Measurements from ENCODE around the gene HRC.

DNA sequence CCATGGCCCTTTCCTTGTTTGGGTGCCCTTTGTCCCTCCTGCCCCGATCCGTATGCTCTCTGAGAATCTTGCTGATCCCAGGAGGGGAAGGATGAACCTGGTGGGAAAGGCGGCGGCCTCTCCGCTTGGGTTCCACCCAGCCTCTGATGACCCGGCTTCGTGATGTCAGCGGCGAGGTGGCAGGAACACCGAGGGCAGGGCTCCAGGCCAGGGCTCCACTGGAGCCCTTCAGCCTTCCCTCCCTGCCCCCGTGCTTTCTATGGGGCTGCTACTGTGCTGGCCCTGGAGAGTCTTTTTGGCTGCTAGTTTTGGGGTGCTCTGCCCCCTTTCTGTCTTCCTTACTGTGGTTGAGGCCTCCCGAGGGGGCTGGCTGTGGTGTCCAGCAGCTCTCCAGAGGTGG, 52.9 kb downstream of the HRC start:
- TF ChIP-seq, protein P1, sequence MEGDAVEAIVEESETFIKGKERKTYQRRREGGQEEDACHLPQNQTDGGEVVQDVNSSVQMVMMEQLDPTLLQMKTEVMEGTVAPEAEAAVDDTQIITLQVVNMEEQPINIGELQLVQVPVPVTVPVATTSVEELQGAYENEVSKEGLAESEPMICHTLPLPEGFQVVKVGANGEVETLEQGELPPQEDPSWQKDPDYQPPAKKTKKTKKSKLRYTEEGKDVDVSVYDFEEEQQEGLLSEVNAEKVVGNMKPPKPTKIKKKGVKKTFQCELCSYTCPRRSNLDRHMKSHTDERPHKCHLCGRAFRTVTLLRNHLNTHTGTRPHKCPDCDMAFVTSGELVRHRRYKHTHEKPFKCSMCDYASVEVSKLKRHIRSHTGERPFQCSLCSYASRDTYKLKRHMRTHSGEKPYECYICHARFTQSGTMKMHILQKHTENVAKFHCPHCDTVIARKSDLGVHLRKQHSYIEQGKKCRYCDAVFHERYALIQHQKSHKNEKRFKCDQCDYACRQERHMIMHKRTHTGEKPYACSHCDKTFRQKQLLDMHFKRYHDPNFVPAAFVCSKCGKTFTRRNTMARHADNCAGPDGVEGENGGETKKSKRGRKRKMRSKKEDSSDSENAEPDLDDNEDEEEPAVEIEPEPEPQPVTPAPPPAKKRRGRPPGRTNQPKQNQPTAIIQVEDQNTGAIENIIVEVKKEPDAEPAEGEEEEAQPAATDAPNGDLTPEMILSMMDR (IDR thresholded peaks at IDR 0.05) = no peak
- no peak for TF ChIP-seq POLR2A (IDR thresholded peaks at IDR 0.05)
